ENCODE data around the gene GID8. TPM values are rescaled to one million over a fixed set of nuclear protein-coding genes. Genes with fewer than 3 reads are reported as not detected.

Gene GID8
- total and polyA plus RNA-seq, 2 of the 13 experiments (the other 11 are each of a cell fraction or from before 2014, with no cell fraction given): 39.6 to 59.8 TPM

GRCh38 chr20:62923669-62924441 lies 14.1 kb upstream of the GID8 start (continued):
- TF ChIP-seq ZNF646 (CRISPR knock-in tag; IDR thresholded peaks at IDR 0.05) (no peak), ZNF839 (CRISPR knock-in tag; IDR thresholded peaks at IDR 0.05; ENCODE audit: borderline replicate concordance) (no peak), CREB3 (CRISPR knock-in tag; IDR thresholded peaks at IDR 0.05) (no peak), ATF1 (CRISPR knock-in tag; IDR thresholded peaks at IDR 0.05) (peak; percentile 43; the same call in 1 of the 2 replicates), IKZF4 (CRISPR knock-in tag; IDR thresholded peaks at IDR 0.05; ENCODE audit: borderline replicate concordance, low read depth, not compliant biosample characterization) (no peak), SP1 (IDR thresholded peaks at IDR 0.05) (no peak), SP1 (CRISPR knock-in tag; IDR thresholded peaks at IDR 0.05) (peak; percentile 6; the same call in 1 of the 2 replicates), PBX2 (CRISPR knock-in tag; IDR thresholded peaks at IDR 0.05) (no peak), MIER2 (CRISPR knock-in tag; IDR thresholded peaks at IDR 0.05) (peak; percentile 32; the same call in 1 of the 2 replicates), PRDM4 (CRISPR knock-in tag; IDR thresholded peaks at IDR 0.05; ENCODE audit: borderline replicate concordance) (no peak), ZSCAN9 (CRISPR knock-in tag; IDR thresholded peaks at IDR 0.05; ENCODE audit: borderline replicate concordance) (peak; percentile 57; the same call in 1 of the 2 replicates), STAT6 (CRISPR knock-in tag; IDR thresholded peaks at IDR 0.05; ENCODE audit: borderline replicate concordance) (0 out of 2 replicates have a peak, but pooled peaks have one; percentile 12), THAP7 (CRISPR knock-in tag; IDR thresholded peaks at IDR 0.05) (no peak)
